ENCODE measurements around the gene CDK7.
"Not testable (repeated sequence)": the region's sequence is repeated elsewhere in the genome, so short reads cannot be mapped to it uniquely, and the experiment has no call there.

Gene CDK7

DNA sequence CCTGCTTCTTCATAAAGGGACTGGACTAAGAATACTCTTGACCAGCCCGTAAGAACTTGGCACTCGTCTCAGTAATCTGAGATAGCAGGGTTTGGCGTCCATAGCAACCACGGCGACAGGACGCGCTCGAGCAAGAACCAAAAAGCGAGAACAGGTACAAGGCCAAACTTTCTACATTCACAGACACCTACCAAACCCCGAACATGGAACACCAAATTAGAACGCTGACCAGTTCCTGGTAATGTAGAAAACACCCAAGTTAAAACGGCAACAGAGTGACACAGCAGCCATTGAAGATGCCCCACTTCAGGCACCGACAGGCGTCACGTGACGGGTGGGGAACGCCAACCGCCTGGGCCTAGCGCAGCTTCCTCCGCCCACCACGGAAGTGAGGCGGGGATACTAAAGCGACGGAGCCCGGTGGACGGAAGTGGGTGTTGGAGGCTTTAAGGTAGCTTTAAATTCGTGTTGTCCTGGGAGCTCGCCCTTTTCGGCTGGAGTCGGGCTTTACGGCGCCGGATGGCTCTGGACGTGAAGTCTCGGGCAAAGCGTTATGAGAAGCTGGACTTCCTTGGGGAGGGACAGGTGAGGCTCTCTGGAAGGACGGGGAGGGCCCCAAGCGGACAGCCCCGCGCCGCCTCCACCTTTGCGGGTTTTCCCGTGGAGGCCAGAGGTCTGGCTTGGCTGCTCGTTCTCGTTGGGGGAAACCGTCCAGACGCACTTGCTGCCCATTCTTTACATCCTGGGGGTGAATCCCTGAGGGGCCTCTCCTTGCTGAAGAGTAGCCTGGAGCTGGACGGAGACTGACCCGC lies at the start of gene CDK7:
Gene CDK7, plus strand, starts transcription at position 430 of the 812 bp plus-strand sequence. Its CDS starts 90 bp downstream, at position 520.
- peak; percentile 87 for DNase-seq

DNA sequence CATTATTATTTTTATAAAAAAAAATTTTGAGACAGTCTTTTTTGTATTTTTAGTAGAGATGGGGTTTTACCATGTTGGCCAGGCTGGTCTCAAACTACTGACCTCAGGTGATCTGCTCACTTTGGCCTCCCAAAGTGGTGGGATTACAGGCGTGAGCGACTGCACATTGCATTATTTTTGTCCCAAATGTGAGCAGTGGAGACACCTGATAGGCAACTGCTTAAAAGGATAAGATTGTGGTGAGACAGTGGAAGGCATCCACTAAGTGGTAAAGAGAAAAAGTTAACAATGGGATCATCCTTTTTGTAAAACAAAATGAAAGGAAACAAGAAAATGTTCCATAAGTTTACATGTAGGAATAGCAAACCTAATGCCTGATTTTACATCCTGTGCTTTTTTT lies 47.3 kb upstream of the CDK7 start:
- no peak for DNase-seq

DNA sequence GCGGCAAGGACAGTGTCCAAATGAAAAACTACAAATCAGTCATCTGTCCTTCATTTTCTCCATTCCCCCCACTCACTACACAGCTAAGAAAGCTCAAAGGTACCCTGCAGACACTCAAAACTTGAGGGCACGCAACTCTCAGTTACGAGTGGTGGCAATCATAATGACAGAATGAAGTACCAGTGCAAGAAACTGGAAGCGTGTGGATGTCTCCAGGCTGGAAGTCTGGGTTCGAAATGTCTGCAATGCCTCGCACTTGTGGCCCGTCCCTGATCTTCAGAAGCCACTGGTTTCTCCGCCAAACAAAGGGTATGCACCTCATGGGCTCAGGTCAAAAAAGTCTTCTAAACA lies 45.9 kb upstream of the CDK7 start:
- DNase-seq = no peak

DNA sequence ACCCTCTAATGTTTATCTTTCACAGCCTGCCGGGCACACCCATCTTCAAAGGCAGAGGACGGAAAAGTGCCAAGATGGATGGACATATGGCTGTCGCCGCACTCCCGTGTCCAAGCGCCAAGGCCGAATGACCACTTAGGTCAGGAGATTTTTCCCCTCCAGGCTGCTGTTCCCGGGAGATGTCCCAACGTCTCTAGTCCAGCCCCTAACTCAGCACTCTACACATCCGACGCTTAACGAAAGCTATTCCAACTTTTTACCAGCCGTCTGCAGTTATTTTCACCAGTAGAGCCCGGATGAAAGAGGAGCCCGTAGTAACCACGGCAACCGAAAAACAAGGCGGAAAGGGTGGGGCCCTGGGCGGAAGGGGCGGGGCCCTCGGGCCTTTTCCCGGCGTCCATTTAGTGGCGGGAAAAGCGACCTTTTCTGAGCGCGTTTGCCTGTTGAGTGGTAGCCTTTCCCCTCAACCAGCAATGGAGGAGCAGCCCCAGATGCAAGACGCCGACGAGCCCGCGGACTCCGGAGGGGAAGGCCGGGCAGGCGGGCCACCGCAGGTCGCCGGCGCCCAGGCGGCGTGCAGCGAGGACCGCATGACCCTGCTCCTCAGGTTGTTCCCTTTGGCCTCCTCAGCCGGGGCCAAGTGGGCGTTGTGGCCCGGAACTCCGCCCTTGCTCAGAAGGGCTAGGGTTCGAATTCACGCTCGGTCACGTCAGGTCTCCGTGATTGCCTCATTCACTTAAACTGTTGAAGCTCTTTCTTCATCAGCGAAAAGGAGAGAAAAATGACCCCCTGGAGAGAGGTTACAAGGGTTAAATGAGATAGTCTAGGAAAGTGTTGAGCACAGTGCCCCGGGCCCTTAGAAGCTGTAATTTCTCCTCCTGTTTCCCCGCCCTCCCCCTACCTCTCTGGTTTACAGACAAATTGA lies 45.3 kb upstream of the CDK7 start, which contains the start of gene CENPH:
Gene CENPH, plus strand, starts transcription at position 422 of the 925 bp plus-strand sequence. Its CDS starts 52 bp downstream, at position 474.
- peak; percentile 84 for DNase-seq

DNA sequence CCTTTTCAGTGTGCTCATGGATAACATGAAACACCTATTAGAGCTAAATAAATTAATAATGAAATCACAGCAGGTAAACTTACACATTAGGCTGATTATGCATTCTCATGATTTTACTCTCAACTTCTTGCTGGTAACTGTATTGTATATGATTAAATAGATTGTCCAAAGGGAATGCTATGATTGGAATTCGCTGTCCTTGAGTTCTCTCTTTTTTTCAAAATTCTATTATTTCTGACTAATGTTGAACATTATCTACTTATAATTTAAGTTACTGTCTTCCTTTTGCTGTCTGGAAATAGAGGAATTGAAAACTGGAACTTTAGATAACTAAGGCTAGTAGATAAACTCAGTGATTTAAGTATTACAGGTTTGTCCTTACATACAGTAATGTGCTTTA lies 32.2 kb upstream of the CDK7 start:
- DNase-seq = no peak

DNA sequence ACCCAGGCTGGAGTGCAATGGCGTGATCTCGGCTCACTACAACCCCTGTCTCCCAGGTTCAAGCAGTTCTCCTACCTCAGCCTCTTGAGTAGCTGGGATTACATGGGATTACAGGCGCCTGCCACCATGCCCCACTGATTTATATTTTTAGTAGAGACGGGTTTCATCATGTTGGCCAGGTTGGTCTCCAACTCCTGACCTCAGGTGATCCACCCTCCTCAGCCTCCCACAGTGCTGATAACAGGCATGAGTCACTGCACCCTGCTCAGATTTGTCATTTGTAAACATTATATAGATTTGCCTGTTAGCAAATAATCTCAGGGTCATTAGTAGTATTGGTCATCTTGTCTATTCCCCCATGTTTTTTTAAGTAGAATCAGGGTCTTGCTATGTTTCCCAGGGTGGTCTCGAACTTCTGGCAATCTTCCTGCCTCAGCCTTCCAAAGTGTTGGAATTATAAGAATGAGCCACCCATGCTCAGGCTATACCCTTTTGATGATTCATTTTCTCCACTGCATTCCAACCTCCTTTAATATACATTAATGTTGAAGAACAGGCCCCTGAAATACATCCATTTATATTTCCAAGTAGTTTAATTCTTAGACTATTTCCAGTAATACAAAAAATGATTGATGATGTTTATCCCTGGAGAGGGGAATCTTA lies 28.0 kb upstream of the CDK7 start:
- DNase-seq = no peak

DNA sequence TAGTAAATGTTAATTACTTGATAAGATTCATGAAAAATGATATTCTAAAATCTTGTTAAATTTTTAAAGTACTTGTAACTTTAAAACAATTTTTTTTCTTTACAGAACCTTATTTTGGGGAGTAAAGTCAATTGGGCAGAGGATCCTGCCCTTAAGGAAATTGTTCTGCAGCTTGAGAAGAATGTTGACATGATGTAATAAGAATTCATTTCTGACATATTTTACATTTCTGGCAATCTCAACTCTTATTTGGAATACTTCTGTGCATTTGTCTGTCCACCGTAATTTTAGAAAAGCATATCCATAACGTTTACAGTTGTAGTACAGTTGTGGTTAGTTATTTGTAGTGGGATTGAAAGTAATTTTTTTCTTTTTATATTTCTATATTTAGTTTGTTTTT lies 25.1 kb upstream of the CDK7 start:
- no peak for DNase-seq

DNA sequence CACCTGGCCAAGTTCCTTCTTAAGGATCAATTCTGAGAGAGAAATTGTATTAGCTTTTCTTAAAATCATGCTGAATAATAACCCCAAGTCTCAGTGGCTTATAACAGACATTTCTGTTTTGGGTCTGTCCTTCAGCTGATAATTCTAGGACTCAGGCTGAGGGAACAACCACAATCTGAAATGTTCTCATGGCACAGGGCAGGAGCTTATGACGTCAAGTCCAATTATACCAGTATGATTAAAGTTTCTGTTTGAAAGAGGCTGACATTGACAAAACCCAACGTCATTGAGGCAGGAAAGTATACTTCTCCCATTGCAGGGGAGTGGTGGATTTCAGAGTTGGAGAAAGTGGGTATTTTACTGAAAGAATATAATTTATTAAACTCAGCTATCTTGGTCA lies 23.5 kb upstream of the CDK7 start:
- no peak for DNase-seq

DNA sequence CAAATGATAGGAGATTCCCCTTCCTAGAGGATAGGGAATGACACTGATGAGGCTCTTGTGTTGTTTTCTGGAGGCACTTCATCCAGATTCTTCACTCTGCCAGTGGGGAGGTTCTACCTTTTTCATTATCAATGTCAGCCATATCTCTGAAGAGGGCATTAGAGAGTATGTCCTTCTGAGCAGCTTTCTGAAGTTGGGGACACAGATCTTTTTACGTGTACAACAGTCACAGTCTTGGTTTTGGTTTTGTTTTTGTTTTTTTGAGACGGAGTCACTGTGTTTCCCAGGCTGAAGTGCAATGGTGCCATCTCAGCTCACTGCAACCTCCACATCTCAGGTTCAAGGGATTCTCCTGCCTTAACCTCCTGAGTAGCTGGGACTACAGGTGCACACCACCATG lies 22.7 kb upstream of the CDK7 start:
- no peak for DNase-seq

DNA sequence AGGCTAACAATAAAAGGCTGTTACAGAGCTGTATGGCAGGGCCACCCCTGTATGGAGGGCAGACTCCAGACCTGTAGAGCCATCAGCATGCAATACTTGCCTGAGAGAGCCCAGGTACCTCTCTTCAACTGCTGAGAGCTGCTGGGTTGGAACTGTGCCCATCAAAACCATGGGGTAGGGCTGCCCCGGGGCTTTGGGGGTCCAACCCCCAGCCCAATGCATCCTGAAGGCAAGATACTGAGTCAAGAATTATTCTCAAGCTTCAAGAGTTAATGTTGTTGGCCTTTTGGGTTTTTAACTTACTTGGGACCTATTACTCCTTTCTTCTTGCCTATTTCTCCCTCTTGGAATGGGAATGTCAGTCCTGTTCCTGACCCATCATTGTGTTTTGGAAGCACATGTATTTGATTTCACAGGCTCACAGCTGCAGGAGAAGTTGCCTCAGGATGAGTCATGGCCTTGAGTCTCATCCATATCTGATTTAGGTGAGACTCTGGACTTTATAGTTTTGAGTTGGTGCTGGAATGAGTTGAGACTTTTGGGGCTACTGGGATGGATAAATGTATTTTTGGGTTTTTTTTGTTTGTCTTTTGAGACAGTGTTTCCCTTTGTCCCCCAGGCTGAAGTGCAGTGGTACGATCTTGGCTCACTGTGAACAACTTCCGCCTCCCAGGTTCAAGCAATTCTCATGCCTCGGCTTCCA lies 21.0 kb upstream of the CDK7 start:
- no peak for DNase-seq

DNA sequence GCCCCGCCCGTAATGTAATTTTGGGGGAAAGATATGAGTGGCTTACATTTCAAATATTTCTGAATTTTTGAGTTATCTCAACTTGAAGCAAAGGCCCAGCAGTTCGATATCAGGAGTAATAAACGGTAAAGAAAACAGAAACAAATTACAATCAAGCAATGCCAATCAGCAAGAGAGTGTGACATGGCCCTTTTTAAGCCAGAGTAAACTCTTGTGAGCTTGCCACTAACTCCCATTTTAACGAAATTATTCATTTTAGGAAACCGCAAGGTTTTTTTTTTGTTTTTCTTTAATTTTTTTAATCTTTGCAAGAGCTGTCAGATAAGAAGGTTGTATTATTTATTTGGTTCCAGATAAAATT lies 17.6 kb upstream of the CDK7 start:
- no peak for DNase-seq

DNA sequence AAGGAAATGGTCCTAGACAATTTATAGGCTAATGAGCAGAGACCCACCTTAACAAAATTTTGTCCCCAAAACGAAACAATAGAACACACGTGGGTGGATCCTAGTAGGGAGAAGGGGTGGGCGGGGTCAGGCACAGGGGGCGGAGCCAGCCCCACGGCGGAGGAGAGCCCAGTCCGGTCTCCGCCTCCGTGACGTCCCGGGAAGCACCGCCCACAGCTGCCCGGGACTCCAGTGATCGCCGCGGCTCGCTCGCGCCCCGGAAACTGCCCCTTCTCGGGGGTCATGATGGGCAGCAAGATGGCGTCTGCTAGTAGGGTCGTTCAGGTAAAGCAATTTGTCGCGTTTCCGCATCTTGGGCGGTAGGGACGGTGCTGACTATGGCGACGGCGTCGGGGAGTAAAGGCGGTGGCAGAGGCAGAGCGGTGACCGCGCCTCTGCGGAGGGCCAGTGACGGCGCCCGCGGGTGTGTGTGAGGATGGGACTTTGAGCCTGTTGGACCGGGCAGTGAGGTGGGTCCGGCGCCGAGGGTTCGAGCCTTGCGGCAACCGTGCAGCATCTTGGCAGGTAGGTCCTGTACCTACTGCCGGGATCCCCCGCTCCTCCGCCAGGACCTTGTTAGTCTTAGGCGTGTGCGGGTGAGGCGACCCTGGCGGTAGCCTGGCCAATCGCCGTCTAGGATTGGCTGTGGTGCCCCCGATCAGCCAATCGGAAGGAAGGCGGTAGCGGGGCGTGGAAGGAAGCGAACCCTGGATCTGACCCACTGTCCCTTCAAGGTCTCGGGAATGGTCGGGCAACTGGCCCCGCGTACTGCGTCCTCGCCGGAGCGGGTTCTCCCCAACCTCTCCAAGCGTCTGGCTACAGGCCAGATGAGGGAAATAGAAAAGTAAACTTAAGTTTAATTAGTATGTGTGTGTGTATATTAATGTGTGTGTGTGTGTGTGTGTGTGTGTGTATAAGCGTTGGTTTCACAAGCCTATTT lies 16.8 kb upstream of the CDK7 start:
- peak; percentile 95 for DNase-seq

DNA sequence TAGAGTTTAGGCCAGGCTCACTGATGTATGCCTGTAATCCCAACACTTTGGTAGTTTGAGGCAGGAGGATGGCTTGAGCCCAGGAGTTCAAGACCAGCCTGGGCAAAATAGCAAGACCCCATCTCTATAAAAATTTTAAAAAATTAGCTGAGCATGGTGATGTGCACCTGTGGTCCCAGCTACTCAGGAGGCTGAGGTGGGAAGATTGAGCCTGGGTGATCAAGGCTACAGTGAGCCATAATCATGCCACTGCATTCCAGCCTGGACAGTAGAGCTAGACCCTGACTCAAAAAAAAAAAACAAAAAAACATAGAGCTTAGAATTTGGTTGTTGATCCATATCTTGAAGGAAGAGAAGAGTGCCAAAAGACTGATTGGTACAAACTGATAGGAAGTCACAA lies 14.7 kb upstream of the CDK7 start:
- DNase-seq = no peak

DNA sequence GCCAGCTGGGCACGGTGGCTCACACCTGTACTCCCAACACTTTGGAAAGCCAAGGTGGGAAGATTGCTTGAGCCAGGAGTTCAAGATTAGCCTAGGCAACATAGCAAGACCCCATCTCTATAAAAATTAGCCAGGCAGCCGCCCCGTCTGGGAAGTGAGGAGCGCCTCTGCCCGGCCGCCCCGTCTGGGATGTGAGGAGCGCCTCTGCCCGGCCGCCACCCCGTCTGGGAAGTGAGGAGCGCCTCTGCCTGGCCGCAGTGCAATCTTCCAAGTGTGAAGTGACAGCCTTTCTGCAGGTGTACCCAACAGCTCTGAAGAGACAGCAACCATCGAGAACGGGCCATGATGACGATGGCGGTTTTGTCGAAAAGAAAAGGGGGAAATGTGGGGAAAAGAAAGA lies 14.3 kb upstream of the CDK7 start:
- DNase-seq = not testable (repeated sequence)

DNA sequence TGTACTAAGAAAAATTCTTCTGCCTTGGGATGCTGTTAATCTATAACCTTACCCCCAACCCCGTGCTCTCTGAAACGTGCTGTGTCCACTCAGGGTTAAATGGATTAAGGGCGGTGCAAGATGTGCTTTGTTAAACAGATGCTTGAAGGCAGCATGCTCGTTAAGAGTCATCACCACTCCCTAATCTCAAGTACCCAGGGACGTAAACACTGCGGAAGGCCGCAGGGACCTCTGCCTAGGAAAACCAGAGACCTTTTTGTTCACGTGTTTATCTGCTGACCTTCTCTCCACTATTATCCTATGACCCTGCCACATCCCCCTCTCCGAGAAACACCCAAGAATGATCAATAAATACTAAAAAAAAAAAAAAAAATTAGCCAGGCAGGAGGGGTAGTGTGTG lies 13.9 kb upstream of the CDK7 start:
- not testable (repeated sequence) for DNase-seq

DNA sequence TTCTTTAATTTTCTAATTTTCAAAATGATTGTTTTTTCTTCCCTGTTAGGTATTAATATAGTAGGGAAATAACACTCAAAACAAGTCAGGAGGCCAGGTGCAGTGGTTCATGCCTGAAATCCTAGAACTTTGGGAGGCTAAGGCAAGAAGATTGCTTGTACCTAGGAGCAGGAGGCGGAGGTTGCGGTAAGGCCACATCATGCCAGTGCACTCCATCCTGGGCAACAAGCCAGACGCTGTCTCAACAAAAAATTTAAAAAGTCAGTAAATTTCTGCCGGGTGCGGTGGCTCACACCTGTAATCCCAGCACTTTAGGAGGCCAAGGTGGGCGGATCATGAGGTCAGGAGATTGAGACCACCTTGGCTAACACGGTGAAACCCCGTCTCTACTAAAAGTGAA lies 10.2 kb upstream of the CDK7 start:
- no peak for DNase-seq

DNA sequence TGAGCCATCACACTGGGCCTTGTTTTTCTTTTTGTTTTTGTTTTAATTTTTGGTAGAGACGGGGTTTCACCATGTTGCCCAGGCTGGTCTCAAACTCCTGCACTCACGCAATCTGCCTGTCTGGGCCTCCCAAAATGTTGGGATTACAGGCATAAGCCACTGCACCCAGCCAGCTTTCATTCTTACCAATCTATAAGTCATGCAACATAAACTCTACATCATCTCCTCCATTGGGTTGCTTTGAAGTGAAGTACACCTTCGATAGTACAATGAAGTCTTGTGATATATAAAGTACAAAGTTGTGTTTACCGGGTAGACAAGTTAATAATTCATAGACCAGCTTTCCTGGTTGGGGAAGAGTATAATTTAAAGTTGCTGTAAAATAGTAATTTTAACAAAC lies 8.8 kb upstream of the CDK7 start:
- DNase-seq = no peak

DNA sequence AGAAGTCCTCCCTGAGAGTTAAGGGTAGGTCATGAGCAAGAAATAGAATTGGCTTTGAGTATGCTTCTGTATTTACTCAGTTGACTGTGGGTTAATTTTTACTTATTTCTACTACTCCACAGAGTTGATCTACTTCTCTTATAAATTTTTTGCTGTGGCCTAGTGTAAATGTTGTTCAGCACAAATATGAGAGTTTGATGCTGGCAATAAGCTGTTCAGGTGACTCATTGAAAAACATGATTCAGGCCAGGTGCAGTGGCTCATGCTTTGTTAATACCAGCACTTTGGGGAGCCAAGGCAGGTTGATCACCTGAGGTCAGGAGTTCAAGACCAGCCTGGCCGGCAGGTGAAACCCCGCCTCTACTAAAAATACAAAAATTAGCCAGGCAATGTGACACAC lies 4.5 kb upstream of the CDK7 start:
- no peak for DNase-seq

DNA sequence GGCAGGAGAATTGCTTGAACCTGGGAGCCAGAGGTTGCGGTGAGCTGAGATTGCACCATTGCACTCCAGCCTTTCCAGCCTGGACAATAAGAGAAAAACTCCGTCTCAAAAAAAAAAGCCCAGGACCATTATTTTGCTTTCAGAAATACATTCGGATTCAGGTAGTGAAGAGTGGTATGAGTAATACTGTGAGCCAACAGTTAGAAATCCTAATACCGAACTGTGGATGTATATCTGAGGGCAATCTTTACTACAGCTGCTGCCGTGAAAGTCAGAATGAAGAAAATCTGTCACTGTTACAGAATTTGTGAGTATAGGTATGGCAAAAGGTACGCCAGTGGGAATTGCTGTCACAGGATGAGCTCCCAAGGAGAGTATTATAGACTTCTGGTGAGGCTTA lies 3.4 kb upstream of the CDK7 start:
- no peak for DNase-seq

DNA sequence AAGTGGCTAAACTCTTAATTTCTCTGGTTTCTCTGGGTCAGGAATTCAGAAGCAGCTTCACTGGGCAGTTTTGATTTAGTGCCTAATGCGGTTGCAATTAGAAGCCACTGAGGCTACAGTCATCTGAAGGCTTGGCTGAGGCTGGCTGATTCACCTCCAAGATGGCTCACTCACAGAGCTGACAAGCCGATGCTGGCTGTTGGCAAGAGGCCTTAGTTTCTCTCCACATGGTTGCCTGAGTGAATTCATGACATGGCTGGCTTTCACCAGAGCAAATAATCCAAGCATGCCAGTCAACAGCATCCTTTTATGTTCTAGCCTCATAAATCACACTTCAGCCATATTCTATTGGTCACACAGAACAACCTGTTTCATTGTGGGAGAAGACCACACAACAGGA lies 2.8 kb upstream of the CDK7 start:
- DNase-seq = no peak

DNA sequence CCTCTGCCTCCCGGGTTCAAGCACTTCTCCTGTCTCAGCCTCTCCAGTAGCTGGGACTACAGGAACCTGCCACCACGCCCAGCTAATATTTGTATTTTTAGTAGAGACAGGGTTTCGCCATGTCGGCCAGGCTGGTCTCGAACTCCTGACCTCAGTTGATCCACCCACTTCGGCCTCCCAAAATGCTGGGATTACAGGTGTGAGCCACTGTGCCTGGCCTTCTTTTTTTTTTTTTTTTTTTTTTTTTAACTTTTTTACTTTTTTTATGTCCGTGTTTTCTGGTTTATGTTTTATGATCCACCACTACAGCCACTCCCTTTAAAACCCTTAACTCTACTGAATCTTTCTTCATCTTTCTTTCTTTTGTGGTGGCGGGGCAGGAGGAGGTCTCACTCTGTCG lies 2.0 kb downstream of the CDK7 start:
- DNase-seq = not testable (repeated sequence)

DNA sequence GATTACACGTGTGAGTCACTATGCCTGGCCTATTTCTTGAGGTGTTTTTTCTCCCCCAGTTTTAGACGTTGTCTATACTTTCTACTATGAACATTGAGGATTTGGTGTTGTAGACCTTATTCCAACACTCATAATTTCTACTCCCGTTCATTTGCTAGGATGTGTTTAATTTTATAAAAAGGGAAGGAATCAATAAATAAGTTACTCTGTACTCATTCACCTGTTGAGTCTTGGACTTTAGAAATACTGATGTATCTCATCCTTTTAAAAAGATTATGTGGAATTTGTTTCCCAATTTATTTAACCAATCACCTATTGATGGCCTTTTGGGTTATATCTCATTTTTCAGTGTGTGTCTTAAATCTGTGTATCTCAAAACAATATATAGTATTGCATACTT lies 3.2 kb downstream of the CDK7 start:
- DNase-seq = no peak

Measured in activated CD4-positive, alpha-beta T cell treated with anti-CD3 and anti-CD28 coated beads, Interleukin-2, amount 50 U/mL, for 4 hours (primary cell).